ENCODE measurements around the gene RPP25L.

DNA sequence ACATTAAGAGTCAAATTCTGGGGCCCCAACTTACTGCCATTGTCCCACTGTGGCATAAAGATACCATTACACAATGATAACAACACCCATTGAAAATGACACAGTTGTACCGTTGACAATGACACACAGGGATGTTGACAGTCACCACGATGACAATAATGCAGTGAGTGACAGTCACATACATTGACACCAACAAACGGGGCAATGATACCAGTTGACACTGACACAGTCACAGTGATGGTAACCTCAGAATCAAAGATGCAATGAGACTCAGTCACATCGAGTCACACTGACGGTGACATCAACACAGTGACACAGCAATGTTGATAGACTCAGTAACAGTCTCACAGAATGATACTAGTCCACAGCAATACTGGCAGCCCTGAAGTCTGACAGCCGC is 39.3 kb downstream of the RPP25L start:
- TF ChIP-seq, protein P1, sequence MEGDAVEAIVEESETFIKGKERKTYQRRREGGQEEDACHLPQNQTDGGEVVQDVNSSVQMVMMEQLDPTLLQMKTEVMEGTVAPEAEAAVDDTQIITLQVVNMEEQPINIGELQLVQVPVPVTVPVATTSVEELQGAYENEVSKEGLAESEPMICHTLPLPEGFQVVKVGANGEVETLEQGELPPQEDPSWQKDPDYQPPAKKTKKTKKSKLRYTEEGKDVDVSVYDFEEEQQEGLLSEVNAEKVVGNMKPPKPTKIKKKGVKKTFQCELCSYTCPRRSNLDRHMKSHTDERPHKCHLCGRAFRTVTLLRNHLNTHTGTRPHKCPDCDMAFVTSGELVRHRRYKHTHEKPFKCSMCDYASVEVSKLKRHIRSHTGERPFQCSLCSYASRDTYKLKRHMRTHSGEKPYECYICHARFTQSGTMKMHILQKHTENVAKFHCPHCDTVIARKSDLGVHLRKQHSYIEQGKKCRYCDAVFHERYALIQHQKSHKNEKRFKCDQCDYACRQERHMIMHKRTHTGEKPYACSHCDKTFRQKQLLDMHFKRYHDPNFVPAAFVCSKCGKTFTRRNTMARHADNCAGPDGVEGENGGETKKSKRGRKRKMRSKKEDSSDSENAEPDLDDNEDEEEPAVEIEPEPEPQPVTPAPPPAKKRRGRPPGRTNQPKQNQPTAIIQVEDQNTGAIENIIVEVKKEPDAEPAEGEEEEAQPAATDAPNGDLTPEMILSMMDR (IDR thresholded peaks at IDR 0.05), result no peak
- TF ChIP-seq POLR2A (IDR thresholded peaks at IDR 0.05), result no peak
